ENCODE data around the gene MAML2. TPM values are rescaled to one million over a fixed set of nuclear protein-coding genes. Genes with fewer than 3 reads are reported as not detected.

Gene MAML2
- total RNA-seq, 6 experiments from 2014 or later, result 24.9 to 30.8 (median 28.3) TPM

DNA sequence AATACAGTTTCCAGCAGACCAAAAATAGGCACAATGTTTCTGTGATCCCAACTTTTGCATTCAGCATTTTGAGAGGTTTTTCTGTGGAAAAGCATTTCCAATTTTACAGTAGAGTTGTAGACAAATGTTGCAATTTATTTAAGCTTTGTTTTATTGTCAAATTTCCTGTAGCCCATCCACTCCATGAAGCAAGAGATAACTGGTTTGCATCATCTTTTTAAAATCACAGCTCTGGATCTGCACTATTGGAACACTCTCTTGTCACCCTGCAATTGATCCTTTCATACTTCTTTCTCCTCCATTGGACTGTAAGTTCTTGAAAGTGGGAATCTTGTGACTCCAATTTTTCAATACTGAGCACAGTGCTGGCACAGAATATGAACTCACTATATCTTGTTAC, 86.0 kb downstream of the MAML2 start:
- no peak for DNase-seq
- peak overlapping the region; percentile 90 for H3K27ac Mint-ChIP-seq
- no peaks in the 10 kb centered on the region for H3K27me3 Mint-ChIP-seq (ENCODE audit: insufficient read depth)
- H3K36me3 Mint-ChIP-seq (ENCODE audit: low read depth), result peaks cover 15% of the 10 kb centered on the region
- no peaks in the 10 kb centered on the region for H3K9me3 Mint-ChIP-seq
- H3K4me3 Mint-ChIP-seq, result peak overlapping the region; percentile 77
- TF ChIP-seq CTCF (IDR thresholded peaks at IDR 0.05), result no peak
- peaks cover 84% of the 10 kb centered on the region for H3K4me1 Mint-ChIP-seq (ENCODE audit: low read depth)

GRCh38 chr11:96256215-96257011, 86.6 kb downstream of the MAML2 start:
- Mint-ChIP-seq H3K4me1 (ENCODE audit: low read depth) (peaks cover 84% of the 10 kb centered on the region), H3K4me3 (peak overlapping the region; percentile 77), H3K9me3 (no peaks in the 10 kb centered on the region), H3K27ac (peak overlapping the region; percentile 90), H3K36me3 (ENCODE audit: low read depth) (peaks cover 19% of the 10 kb centered on the region), H3K27me3 (ENCODE audit: insufficient read depth) (no peaks in the 10 kb centered on the region)
- no peak for TF ChIP-seq CTCF (IDR thresholded peaks at IDR 0.05)
- DNase-seq, result no peak

GRCh38 chr11:96254854-96255253, 88.1 kb downstream of the MAML2 start:
- no peaks in the 10 kb centered on the region for H3K9me3 Mint-ChIP-seq
- peak overlapping the region; percentile 54 for H3K27ac Mint-ChIP-seq
- TF ChIP-seq CTCF (IDR thresholded peaks at IDR 0.05), result no peak
- H3K36me3 Mint-ChIP-seq (ENCODE audit: low read depth), result peaks cover 30% of the 10 kb centered on the region
- H3K4me3 Mint-ChIP-seq, result no peak overlapping the region
- no peak for DNase-seq
- H3K27me3 Mint-ChIP-seq (ENCODE audit: insufficient read depth), result no peaks in the 10 kb centered on the region
- peaks cover 72% of the 10 kb centered on the region for H3K4me1 Mint-ChIP-seq (ENCODE audit: low read depth)

- Mint-ChIP-seq H3K36me3 (ENCODE audit: low read depth) (peaks cover 35% of the 10 kb centered on the region), H3K4me1 (ENCODE audit: low read depth) (peaks cover 72% of the 10 kb centered on the region), H3K4me3 (peak overlapping the region; percentile 72), H3K27me3 (ENCODE audit: insufficient read depth) (peaks cover under 1% of the 10 kb centered on the region), H3K27ac (peak overlapping the region; percentile 82), H3K9me3 (no peaks in the 10 kb centered on the region)
- no peak for TF ChIP-seq CTCF (IDR thresholded peaks at IDR 0.05)
- DNase-seq, result no peak
Observed at GRCh38 chr11:96254087-96254486, 88.9 kb downstream of the MAML2 start.

GRCh38 chr11:96246718-96247552, 96.1 kb downstream of the MAML2 start:
- peak; percentile 55 for DNase-seq
- no peaks in the 10 kb centered on the region for H3K9me3 Mint-ChIP-seq
- no peak for TF ChIP-seq CTCF (IDR thresholded peaks at IDR 0.05)
- H3K27ac Mint-ChIP-seq, result peak overlapping the region; percentile 52
- peak overlapping the region; percentile 10; the same call in 1 of the 2 replicates for H3K4me3 Mint-ChIP-seq
- H3K36me3 Mint-ChIP-seq (ENCODE audit: low read depth), result peaks cover 26% of the 10 kb centered on the region
- peaks cover 67% of the 10 kb centered on the region for H3K4me1 Mint-ChIP-seq (ENCODE audit: low read depth)
- peaks cover 6% of the 10 kb centered on the region for H3K27me3 Mint-ChIP-seq (ENCODE audit: insufficient read depth)
